ENCODE measurements around the gene AGBL4.

AGBL4 gene

DNA sequence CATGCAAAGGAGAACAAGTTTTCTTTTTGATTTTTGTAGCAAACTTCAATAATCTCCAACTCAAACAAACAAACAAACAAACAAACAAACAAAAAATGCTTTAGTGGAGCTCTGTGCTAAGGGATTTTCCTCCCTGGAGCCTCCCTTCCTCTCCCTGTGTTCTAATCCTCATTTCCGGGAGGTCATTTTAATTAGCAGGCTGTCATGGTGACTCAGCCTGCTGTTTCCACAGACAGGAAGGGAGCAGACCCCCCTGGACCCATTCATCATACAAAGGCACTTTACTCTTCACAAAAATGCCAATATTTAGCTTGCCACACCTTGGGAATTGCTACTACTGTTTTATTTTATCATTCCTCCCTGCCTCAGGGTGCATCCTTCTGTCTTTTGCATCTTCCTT is 1490.8 kb downstream of the AGBL4 start:
- no peak overlapping the region for H3K27ac ChIP-seq
- TF ChIP-seq, protein P1, sequence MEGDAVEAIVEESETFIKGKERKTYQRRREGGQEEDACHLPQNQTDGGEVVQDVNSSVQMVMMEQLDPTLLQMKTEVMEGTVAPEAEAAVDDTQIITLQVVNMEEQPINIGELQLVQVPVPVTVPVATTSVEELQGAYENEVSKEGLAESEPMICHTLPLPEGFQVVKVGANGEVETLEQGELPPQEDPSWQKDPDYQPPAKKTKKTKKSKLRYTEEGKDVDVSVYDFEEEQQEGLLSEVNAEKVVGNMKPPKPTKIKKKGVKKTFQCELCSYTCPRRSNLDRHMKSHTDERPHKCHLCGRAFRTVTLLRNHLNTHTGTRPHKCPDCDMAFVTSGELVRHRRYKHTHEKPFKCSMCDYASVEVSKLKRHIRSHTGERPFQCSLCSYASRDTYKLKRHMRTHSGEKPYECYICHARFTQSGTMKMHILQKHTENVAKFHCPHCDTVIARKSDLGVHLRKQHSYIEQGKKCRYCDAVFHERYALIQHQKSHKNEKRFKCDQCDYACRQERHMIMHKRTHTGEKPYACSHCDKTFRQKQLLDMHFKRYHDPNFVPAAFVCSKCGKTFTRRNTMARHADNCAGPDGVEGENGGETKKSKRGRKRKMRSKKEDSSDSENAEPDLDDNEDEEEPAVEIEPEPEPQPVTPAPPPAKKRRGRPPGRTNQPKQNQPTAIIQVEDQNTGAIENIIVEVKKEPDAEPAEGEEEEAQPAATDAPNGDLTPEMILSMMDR (IDR thresholded peaks at IDR 0.05) = no peak

DNA sequence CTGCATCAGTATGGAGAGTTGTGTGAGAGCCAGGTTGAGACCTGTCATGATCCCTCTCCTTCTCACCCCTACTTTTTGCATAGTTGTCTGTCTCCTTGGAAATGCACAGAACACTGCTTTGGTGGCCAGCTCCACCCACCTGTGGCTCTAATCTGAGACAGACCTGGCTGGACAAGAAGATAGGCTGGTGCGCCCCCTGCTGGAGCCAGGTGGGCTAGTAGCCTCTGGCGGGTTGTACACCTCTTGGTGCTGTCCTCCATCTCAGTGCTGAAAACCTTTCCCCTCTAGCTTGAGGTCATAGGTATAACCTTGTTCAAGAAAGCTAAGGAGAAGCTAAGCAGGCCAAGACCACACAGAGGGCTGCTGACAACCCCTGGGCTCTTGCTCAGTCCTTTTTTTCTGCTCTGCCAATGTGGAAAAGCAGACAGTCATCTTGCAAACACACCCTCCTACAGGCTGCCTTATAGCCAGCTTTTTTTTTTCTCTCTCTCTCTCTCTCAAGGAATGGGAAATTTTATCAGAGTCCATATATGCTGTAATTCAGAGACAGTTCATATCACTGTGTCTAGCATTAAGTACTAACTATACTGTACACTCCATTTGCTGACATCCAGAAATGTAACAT is 1492.9 kb downstream of the AGBL4 start:
- TF ChIP-seq, protein P1 (IDR thresholded peaks at IDR 0.05) = peak; percentile 18
- no peaks in the 10 kb centered on the region for H3K36me3 ChIP-seq
- no peaks in the 10 kb centered on the region for H3K4me1 ChIP-seq (ENCODE audit: control insufficient read depth in 1 of 2, insufficient read depth in 1 of 2, low read depth in 1 of 2, low read length in 1 of 2)
- no peaks in the 10 kb centered on the region for H3K9me3 ChIP-seq
- H3K4me3 ChIP-seq (ENCODE audit: low read depth in 1 of 2, low read length in 1 of 2) = no peak overlapping the region
- H3K27ac ChIP-seq = no peak overlapping the region
- H3K27me3 ChIP-seq = peaks cover 47% of the 10 kb centered on the region

More for the DNA sequence above, 1490.8 kb downstream of the AGBL4 start:
- Histone ChIP-seq H3K36me3 (no peaks in the 10 kb centered on the region), H3K4me3 (ENCODE audit: low read depth in 1 of 2, low read length in 1 of 2) (no peak overlapping the region), H3K9me3 (no peaks in the 10 kb centered on the region), H3K27me3 (peaks cover 35% of the 10 kb centered on the region), H3K4me1 (ENCODE audit: control insufficient read depth in 1 of 2, insufficient read depth in 1 of 2, low read depth in 1 of 2, low read length in 1 of 2) (no peaks in the 10 kb centered on the region)

DNA sequence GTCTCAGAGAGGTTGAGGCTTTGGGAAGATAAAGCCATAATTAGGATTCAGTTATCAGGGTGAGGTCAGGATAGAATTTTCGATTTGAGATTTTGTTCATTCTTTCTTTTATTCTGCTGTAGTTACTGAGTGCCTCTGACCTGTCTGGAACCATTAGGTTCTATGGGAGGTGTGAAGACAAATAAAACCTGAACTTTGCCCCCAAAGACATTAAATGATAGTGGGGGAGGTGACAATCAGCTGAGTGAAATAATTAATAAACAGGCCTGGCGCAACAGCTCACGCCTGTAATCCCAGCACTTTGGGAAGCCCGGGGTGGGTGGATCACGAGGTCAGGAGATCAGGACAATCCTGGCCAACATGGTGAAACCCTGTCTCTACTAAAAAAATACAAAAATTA is 1496.7 kb downstream of the AGBL4 start:
- H3K4me1 ChIP-seq (ENCODE audit: control insufficient read depth in 1 of 2, insufficient read depth in 1 of 2, low read depth in 1 of 2, low read length in 1 of 2) = no peaks in the 10 kb centered on the region

DNA sequence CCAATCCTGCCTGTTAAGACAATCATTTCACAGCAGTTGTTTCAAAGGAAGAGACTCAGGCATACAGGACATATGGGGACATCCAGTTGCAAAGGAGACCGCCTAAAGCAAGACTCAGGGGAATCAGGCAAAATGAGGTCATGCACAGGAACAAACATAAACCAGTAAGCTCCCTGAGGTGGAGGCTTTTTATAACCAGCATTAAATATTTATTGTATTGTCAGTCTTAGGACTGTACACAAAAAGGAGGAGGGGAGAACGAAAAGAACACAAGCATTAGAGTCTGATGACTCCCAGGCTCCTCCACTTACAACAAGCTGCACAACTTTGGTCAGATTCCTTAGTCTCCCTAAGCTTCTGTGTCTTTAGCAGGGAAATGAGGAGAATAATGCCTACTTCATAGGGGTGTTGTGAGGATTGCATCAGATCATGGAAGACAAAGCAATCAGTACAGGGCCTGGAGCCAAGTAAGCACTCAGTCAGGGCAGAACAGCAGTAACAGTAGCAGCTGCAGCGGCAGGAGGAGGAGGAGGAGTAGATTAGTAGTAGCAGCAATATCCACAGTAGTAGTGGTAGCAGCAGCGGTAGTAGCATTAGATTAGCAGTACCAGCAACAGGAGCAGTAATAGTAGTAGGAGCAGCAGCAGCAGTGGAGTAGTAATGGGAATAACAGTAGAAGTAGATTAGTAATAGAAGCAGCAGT is 1497.6 kb downstream of the AGBL4 start:
- H3K4me3 ChIP-seq (ENCODE audit: low read depth in 1 of 2, low read length in 1 of 2) = no peak overlapping the region
- no peaks in the 10 kb centered on the region for H3K36me3 ChIP-seq
- H3K4me1 ChIP-seq (ENCODE audit: control insufficient read depth in 1 of 2, insufficient read depth in 1 of 2, low read depth in 1 of 2, low read length in 1 of 2) = no peaks in the 10 kb centered on the region
- H3K27me3 ChIP-seq = peaks cover 32% of the 10 kb centered on the region
- TF ChIP-seq, protein P1 (IDR thresholded peaks at IDR 0.05) = no peak
- H3K27ac ChIP-seq = no peak overlapping the region
- no peaks in the 10 kb centered on the region for H3K9me3 ChIP-seq

More for the DNA sequence above, 1496.7 kb downstream of the AGBL4 start:
- H3K27ac ChIP-seq = no peak overlapping the region
- H3K4me3 ChIP-seq (ENCODE audit: low read depth in 1 of 2, low read length in 1 of 2) = no peak overlapping the region
- TF ChIP-seq, protein P1 (IDR thresholded peaks at IDR 0.05) = no peak
- no peaks in the 10 kb centered on the region for H3K9me3 ChIP-seq
- H3K27me3 ChIP-seq = peaks cover 32% of the 10 kb centered on the region
- H3K36me3 ChIP-seq = no peaks in the 10 kb centered on the region

DNA sequence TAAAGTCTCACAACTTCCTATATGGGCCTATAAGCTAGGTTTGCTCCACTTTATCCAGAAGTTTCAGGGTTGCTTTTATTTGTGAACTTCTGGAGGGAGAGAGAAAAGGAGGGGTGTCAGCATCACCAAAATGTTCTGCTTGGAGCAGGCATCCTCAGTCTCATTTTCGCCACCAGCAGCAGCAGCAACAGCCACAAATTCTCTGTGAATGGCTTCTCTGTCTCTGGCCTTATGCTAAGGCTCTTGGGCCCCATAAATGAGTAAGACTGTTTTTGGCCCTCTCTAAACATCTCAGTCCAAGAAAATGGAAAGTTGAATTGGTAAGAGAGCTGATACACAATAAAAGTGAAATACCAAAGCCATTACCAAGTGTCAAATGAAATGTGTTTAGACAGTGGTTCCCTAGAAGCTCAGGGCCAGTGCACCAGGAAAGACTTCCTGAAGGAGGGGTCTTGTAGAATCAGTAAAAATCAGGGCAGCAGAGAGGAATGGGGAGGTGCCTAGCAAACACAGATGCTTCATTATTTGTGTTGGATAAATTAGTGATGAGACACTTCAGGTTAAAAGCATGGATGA is 1498.8 kb downstream of the AGBL4 start:
- Histone ChIP-seq H3K4me1 (ENCODE audit: control insufficient read depth in 1 of 2, insufficient read depth in 1 of 2, low read depth in 1 of 2, low read length in 1 of 2) (no peaks in the 10 kb centered on the region), H3K27ac (no peak overlapping the region), H3K9me3 (no peaks in the 10 kb centered on the region), H3K36me3 (no peaks in the 10 kb centered on the region), H3K4me3 (ENCODE audit: low read depth in 1 of 2, low read length in 1 of 2) (no peak overlapping the region), H3K27me3 (peaks cover 34% of the 10 kb centered on the region)
- TF ChIP-seq, protein P1 (IDR thresholded peaks at IDR 0.05) = no peak

Data from neutrophil (primary cell).